Lung (tissue), 12 donors: ENCODE data around the gene UBE2O. TPM values are rescaled to one million over a fixed set of nuclear protein-coding genes. Genes with fewer than 3 reads are reported as not detected.
"Not testable (repeated sequence)": the region's sequence is repeated elsewhere in the genome, so short reads cannot be mapped to it uniquely, and the experiment has no call there.

Source experiments
- ATAC-seq: fragments of 200-7000 bp; cut with Tn5 transposase; one replicate; pipeline ENCODE4 v1.9.1; 2020; ENCODE audit warnings: moderate number of reproducible peaks; ENCODE audit not compliant: insufficient read depth, low FRiP score
- DNase-seq, 3 donors: peaks; one replicate each; pipeline ENCODE4 v3.0.0-alpha.2; 2013 to 2017
- H3K27ac ChIP-seq, 2 donors: one replicate each; pipeline ENCODE4 v1.5.1; 2013; ENCODE audit warnings: mild to moderate bottlenecking in 2 of 2, moderate library complexity in 2 of 2, control low read depth in 1 of 2, inconsistent platforms in 1 of 2, low read depth in 1 of 2, low read length in 1 of 2
- H3K27me3 ChIP-seq, 3 donors: one replicate each; pipeline ENCODE4 v1.5.1; 2013; ENCODE audit warnings: low read length in 2 of 3; ENCODE audit not compliant: control insufficient read depth in 3 of 3, insufficient read depth in 3 of 3
- H3K36me3 ChIP-seq, 4 donors: one replicate each; pipeline ENCODE4 v1.5.1; 2013; ENCODE audit warnings: low read length in 4 of 4, mild to moderate bottlenecking in 1 of 4, moderate library complexity in 1 of 4; ENCODE audit not compliant: control insufficient read depth in 4 of 4, insufficient read depth in 4 of 4
- H3K4me1 ChIP-seq, 5 donors: one replicate each; pipeline ENCODE4 v1.5.1; 2013; ENCODE audit warnings: low read length in 5 of 5, mild to moderate bottlenecking in 2 of 5, moderate library complexity in 1 of 5; ENCODE audit not compliant: control insufficient read depth in 5 of 5, insufficient read depth in 5 of 5
- H3K4me3 ChIP-seq: one replicate; pipeline ENCODE4 v1.5.1; 2013; ENCODE audit warnings: mild to moderate bottlenecking, control low read depth, moderate library complexity
- H3K9ac ChIP-seq, 2 donors: one replicate each; pipeline ENCODE4 v1.5.1; 2013; ENCODE audit warnings: low read length in 2 of 2, control low read depth in 1 of 2; ENCODE audit not compliant: insufficient read depth in 1 of 2
- H3K9me3 ChIP-seq, 4 donors: one replicate each; pipeline ENCODE4 v1.5.1; 2013; ENCODE audit warnings: low read length in 3 of 4, mild to moderate bottlenecking in 1 of 4, moderate library complexity in 1 of 4; ENCODE audit not compliant: control insufficient read depth in 4 of 4, insufficient read depth in 3 of 4
- CTCF ChIP-seq: IDR thresholded peaks from 2 replicates; pipeline ENCODE4 v1.5.1; 2012; ENCODE audit warnings: mild to moderate bottlenecking; ENCODE audit errors: control extremely low read depth, extremely low read depth
- WGBS, 2 donors: extraction: QIAGEN DNeasy Blood & Tissue Kit; methylation state at CpG; one replicate each; pipeline ENCODE4 v1.1.7; 2013; 5-methylcytosine and 5-hydroxymethylcytosine counted together
- polyA plus RNA-seq, 2 donors: library from polyadenylated mRNA; stranded (reverse); fragments of 200-250 nt; gene quantifications; one replicate each; pipeline ENCODE4 v1.2.1, GENCODE V29; 2013
- total RNA-seq, 2 donors: library from RNA; depleted of rRNA in 1 of 2; stranded (reverse); fragments of >200 nt in 1 of 2; gene quantifications; one replicate each; pipeline ENCODE4 v1.2.1, GENCODE V29; 2014 to 2021
- donor health status: control.
- donor health status: control.
- donor health status: Bipolar disorder and iron deficiency.
- donor health status: healthy.
- donor health status: DM: yes; HTN: yes; CAD: no.

Gene UBE2O
- total and polyA plus RNA-seq, 4 donors = 10.8 to 24.6 (median 17.7) TPM

- Histone ChIP-seq H3K4me1 (peaks cover 0 to 8% (median 0%) of the 10 kb centered on the region in 5 donors), H3K27me3 (no peaks in the 10 kb centered on the region), H3K9me3 (no peaks in the 10 kb centered on the region), H3K9ac (no peak overlapping the region), H3K27ac (no peak overlapping the region), H3K4me3 (no peak overlapping the region), H3K36me3 (peaks cover 4 to 6% (median 4%) of the 10 kb centered on the region in 4 donors)
- WGBS, 2 donors = 71 to 80% methylated on average over 9 of the region's 9 CpGs
- ATAC-seq (no peak), DNase-seq (no peak)
- no peak for TF ChIP-seq CTCF
These were observed 101.4 kb downstream of the UBE2O start for GRCh38 chr17:76351526-76352071.

GRCh38 chr17:76350463-76350862, 102.5 kb downstream of the UBE2O start:
- no peaks in the 10 kb centered on the region for H3K27me3 ChIP-seq
- H3K4me1 ChIP-seq = peaks cover 0 to 8% (median 0%) of the 10 kb centered on the region in 5 donors
- 95 to 96% methylated on average over 5 of the region's 5 CpGs for WGBS, 2 donors
- H3K36me3 ChIP-seq = peaks cover 4 to 13% (median 6%) of the 10 kb centered on the region in 4 donors
- no peak for ATAC-seq
- TF ChIP-seq CTCF = no peak
- H3K27ac ChIP-seq = no peak overlapping the region
- H3K9ac ChIP-seq = no peak overlapping the region
- no peak for DNase-seq
- H3K9me3 ChIP-seq = no peaks in the 10 kb centered on the region
- no peak overlapping the region for H3K4me3 ChIP-seq

GRCh38 chr17:76346936-76347335, 106.0 kb downstream of the UBE2O start:
- peaks cover 7 to 25% (median 10%) of the 10 kb centered on the region in 4 donors for H3K36me3 ChIP-seq
- H3K27me3 ChIP-seq, H3K27ac ChIP-seq, H3K9ac ChIP-seq, H3K9me3 ChIP-seq, DNase-seq, ATAC-seq, H3K4me1 ChIP-seq, H3K4me3 ChIP-seq: not testable (repeated sequence)
- 96 to 97% methylated on average over 11 of the region's 11 CpGs for WGBS, 2 donors

- Histone ChIP-seq H3K36me3 (peaks cover 7 to 28% (median 11%) of the 10 kb centered on the region in 4 donors), H3K9me3 (no peaks in the 10 kb centered on the region), H3K4me3 (no peak overlapping the region), H3K9ac (no peak overlapping the region), H3K4me1 (no peaks in the 10 kb centered on the region), H3K27ac (no peak overlapping the region), H3K27me3 (no peaks in the 10 kb centered on the region)
- DNase-seq = no peak
- ATAC-seq = no peak
- TF ChIP-seq CTCF = no peak
- WGBS, 2 donors = 91 to 93% methylated on average over 14 of the region's 14 CpGs
These were observed 107.5 kb downstream of the UBE2O start for GRCh38 chr17:76345377-76345974.
